Erythroblast (primary cell): Measurements from ENCODE around the gene CMIP.

Source experiments
- GATA1 ChIP-seq: IDR thresholded peaks from 2 replicates; pipeline ENCODE4 v1.6.1; 2011; ENCODE audit warnings: low read depth, mild to moderate bottlenecking, control low read depth, low read length, moderate library complexity
- POLR2A ChIP-seq: IDR thresholded peaks from 2 replicates; pipeline ENCODE4 v1.6.1; 2011; ENCODE audit warnings: mild to moderate bottlenecking, low read length

DNA sequence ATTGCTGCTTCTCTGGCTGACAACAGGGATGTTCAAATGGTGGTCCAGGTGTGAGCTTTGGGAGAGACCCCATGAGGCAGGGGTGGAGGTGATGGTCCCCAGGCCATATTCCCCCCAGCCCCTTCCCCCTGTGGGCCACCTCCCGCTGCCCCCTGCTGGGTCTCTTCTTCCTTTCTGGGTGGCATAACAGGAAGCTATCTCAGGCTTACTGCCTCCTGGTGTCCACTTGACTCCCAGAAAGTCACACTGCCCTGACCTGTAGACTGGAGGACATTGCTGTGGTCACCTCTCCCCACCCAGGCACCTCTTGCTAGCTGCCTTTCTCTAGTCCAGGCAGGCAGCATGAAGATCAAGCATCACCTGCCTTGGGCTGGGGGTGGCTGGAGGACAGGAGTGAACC is 288.1 kb downstream of the CMIP start:
- TF ChIP-seq POLR2A (no peak), GATA1 (no peak)
